Mucosa of stomach (tissue), 1 donor: ENCODE measurements around the gene FANCC.

Experiments used
- H3K27me3 ChIP-seq: one replicate; pipeline ENCODE4 v1.7.0; 2013; ENCODE audit warnings: mild to moderate bottlenecking, low read length; ENCODE audit not compliant: control insufficient read depth, insufficient read depth
- H3K36me3 ChIP-seq: one replicate; pipeline ENCODE4 v1.7.0; 2013; ENCODE audit warnings: low read length; ENCODE audit not compliant: control insufficient read depth, insufficient read depth
- H3K4me1 ChIP-seq: one replicate; pipeline ENCODE4 v1.7.0; 2013; ENCODE audit warnings: mild to moderate bottlenecking, low read length; ENCODE audit not compliant: control insufficient read depth, insufficient read depth
- H3K4me3 ChIP-seq: one replicate; pipeline ENCODE4 v1.7.0; 2013; ENCODE audit warnings: low read length
- H3K9ac ChIP-seq: one replicate; pipeline ENCODE4 v1.7.0; 2013; ENCODE audit warnings: mild to moderate bottlenecking, low read length, moderate library complexity
- H3K9me3 ChIP-seq: one replicate; pipeline ENCODE4 v1.7.0; 2013; ENCODE audit warnings: mild to moderate bottlenecking, low read length, moderate library complexity; ENCODE audit not compliant: control insufficient read depth
- donor health status: Pancreatic carcinoma.

The FANCC gene

GRCh38 chr9:95317893-95318211 lies 343 bp upstream of the FANCC start:
- H3K27me3 ChIP-seq = no peaks in the 10 kb centered on the region

GRCh38 chr9:95316794-95317118 lies 753 bp downstream of the FANCC start:
- H3K9ac ChIP-seq = peak overlapping the region; percentile 26
- no peaks in the 10 kb centered on the region for H3K27me3 ChIP-seq
- no peaks in the 10 kb centered on the region for H3K36me3 ChIP-seq
- H3K4me1 ChIP-seq = no peaks in the 10 kb centered on the region
- no peaks in the 10 kb centered on the region for H3K9me3 ChIP-seq
- H3K4me3 ChIP-seq = no peak overlapping the region

More at GRCh38 chr9:95317893-95318211, 343 bp upstream of the FANCC start:
- H3K36me3 ChIP-seq = no peaks in the 10 kb centered on the region
- H3K4me3 ChIP-seq = no peak overlapping the region
- no peaks in the 10 kb centered on the region for H3K9me3 ChIP-seq
- H3K9ac ChIP-seq = peak overlapping the region; percentile 85
- no peaks in the 10 kb centered on the region for H3K4me1 ChIP-seq

GRCh38 chr9:95316274-95316673 lies 1.2 kb downstream of the FANCC start:
- peak overlapping the region; percentile 26 for H3K9ac ChIP-seq
- H3K27me3 ChIP-seq = no peaks in the 10 kb centered on the region
- H3K4me3 ChIP-seq = no peak overlapping the region
- H3K9me3 ChIP-seq = no peaks in the 10 kb centered on the region
- H3K4me1 ChIP-seq = no peaks in the 10 kb centered on the region
- no peaks in the 10 kb centered on the region for H3K36me3 ChIP-seq

- H3K9me3 ChIP-seq = no peaks in the 10 kb centered on the region
- no peaks in the 10 kb centered on the region for H3K27me3 ChIP-seq
- no peaks in the 10 kb centered on the region for H3K36me3 ChIP-seq
- H3K9ac ChIP-seq = no peak overlapping the region
- no peaks in the 10 kb centered on the region for H3K4me1 ChIP-seq
- H3K4me3 ChIP-seq = no peak overlapping the region
Measured at GRCh38 chr9:95315108-95315746, 2.3 kb downstream of the FANCC start.

GRCh38 chr9:95313010-95313498 lies 4.5 kb downstream of the FANCC start:
- Histone ChIP-seq H3K4me3 (no peak overlapping the region), H3K9me3 (no peaks in the 10 kb centered on the region), H3K36me3 (no peaks in the 10 kb centered on the region), H3K4me1 (no peaks in the 10 kb centered on the region), H3K27me3 (no peaks in the 10 kb centered on the region), H3K9ac (no peak overlapping the region)

- H3K4me1 ChIP-seq = peaks cover 5% of the 10 kb centered on the region
- H3K4me3 ChIP-seq = no peak overlapping the region
Measured at GRCh38 chr9:95311961-95312360, 5.5 kb downstream of the FANCC start.

GRCh38 chr9:95307538-95307937 lies 10.0 kb downstream of the FANCC start:
- Histone ChIP-seq H3K9ac (no peak overlapping the region), H3K4me1 (peaks cover 5% of the 10 kb centered on the region), H3K36me3 (no peaks in the 10 kb centered on the region), H3K4me3 (no peak overlapping the region), H3K27me3 (no peaks in the 10 kb centered on the region), H3K9me3 (no peaks in the 10 kb centered on the region)

More at GRCh38 chr9:95311961-95312360, 5.5 kb downstream of the FANCC start:
- H3K36me3 ChIP-seq = no peaks in the 10 kb centered on the region
- H3K9me3 ChIP-seq = no peaks in the 10 kb centered on the region
- H3K9ac ChIP-seq = no peak overlapping the region
- H3K27me3 ChIP-seq = no peaks in the 10 kb centered on the region

GRCh38 chr9:95306819-95307218 lies 10.7 kb downstream of the FANCC start:
- Histone ChIP-seq H3K9ac (no peak overlapping the region), H3K9me3 (no peaks in the 10 kb centered on the region), H3K36me3 (no peaks in the 10 kb centered on the region), H3K4me3 (no peak overlapping the region), H3K4me1 (peaks cover 5% of the 10 kb centered on the region), H3K27me3 (no peaks in the 10 kb centered on the region)

- Histone ChIP-seq H3K27me3 (no peaks in the 10 kb centered on the region), H3K9me3 (no peaks in the 10 kb centered on the region), H3K4me3 (no peak overlapping the region), H3K4me1 (peaks cover 5% of the 10 kb centered on the region), H3K36me3 (no peaks in the 10 kb centered on the region), H3K9ac (no peak overlapping the region)
Measured at GRCh38 chr9:95305770-95306492, 11.6 kb downstream of the FANCC start.

GRCh38 chr9:95302479-95302878 lies 15.0 kb downstream of the FANCC start:
- Histone ChIP-seq H3K9ac (no peak overlapping the region), H3K36me3 (no peaks in the 10 kb centered on the region), H3K4me3 (no peak overlapping the region), H3K4me1 (peaks cover under 1% of the 10 kb centered on the region), H3K9me3 (no peaks in the 10 kb centered on the region), H3K27me3 (no peaks in the 10 kb centered on the region)

GRCh38 chr9:95297760-95298159 lies 19.7 kb downstream of the FANCC start:
- Histone ChIP-seq H3K27me3 (no peaks in the 10 kb centered on the region), H3K4me3 (no peak overlapping the region), H3K9me3 (no peaks in the 10 kb centered on the region), H3K36me3 (no peaks in the 10 kb centered on the region), H3K9ac (no peak overlapping the region), H3K4me1 (no peaks in the 10 kb centered on the region)

- H3K9me3 ChIP-seq = no peaks in the 10 kb centered on the region
- no peaks in the 10 kb centered on the region for H3K36me3 ChIP-seq
- no peak overlapping the region for H3K4me3 ChIP-seq
- no peak overlapping the region for H3K9ac ChIP-seq
- no peaks in the 10 kb centered on the region for H3K27me3 ChIP-seq
- H3K4me1 ChIP-seq = no peaks in the 10 kb centered on the region
Measured at GRCh38 chr9:95297316-95297715, 20.2 kb downstream of the FANCC start.
